T-helper 1 cell (primary cell): ENCODE data around the gene MARCKSL1.
"Not testable (repeated sequence)": the region's sequence is repeated elsewhere in the genome, so short reads cannot be mapped to it uniquely, and the experiment has no call there.

Source experiments
- DNase-seq, 5 donors: peaks; one replicate each; pipeline ENCODE4 v3.0.0-alpha.2; 2012 to 2020

Gene MARCKSL1

DNA sequence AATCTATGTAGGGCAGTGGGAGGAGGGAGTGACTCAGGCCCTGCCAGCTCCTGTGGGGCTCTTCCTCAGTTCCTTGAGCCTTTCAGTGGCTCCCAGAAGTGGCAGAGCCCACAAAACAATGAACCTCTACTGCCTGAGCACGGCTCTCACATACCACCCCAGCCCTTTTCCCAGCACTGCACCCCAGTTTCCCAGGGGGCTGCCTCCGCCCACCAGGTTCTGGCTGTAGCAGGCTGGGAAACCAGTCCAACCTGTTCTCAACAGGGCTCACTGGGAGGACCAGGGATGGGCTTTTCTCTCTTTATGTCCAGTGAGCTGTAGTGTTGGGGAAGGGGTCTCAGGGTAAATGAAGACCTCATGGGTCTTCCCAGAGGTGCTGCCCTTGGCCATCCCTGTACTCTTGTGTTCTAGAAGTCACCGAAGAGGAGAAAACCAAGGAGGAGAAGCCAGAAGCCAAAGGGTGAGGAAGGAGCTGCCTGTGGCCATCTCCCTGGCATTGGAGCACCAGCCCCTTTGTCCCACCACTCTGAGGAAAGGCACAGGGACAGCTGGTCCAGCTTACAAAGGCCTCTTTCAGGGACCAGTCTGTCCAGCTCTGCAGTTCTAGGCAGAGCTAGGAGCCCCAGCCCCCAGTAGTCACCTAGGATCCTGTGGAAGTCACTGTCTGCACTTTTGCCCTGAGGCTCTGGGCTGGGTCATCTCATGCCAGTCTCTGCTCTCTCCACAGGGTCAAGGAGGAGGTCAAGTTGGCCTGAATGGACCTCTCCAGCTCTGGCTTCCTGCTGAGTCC, 3.5 kb downstream of the MARCKSL1 start:
- no peak for DNase-seq

DNA sequence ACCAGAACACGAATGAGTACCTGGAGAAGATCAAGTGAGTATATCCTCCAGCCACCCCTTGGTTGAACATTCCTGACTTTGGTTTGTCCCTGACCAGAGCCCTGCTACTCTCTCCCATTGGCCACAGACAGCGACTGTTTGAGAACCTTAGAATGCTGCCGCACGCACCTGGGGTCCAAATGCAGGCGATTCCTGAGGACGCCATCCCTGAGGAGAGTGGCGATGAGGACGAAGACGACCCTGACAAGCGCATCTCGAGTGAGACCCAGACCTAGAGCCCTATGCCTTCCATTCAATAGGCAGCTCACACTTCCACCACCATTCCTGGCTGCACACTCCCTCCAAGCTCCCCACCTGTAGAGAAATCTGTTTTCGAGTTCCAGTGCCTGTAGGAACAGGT, 4.5 kb downstream of the MARCKSL1 start:
- no peak for DNase-seq

DNA sequence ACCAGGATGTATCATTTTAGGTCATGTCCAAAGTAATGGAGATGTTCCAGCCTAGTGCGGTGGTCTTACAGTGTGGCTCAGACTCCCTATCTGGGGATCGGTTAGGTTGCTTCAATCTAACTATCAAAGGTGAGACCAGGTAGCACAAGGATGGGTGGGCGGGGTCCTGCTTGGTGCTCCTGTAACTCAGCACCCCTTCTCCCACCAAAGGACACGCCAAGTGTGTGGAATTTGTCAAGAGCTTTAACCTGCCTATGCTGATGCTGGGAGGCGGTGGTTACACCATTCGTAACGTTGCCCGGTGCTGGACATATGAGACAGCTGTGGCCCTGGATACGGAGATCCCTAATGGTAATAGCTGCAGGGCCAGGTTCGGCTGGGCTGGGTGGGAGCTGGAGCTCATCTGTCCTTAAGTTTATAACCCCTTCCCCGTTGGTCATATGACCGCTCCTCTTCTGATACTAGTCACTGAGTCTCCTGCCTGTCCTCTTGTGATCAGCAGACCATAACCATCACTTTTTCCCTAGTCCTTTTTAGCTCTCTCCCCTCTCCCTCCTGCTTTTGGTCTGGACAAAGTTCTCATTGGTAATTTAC, 5.4 kb downstream of the MARCKSL1 start:
- DNase-seq = no peak

GRCh38 chr1:32329931-32330466, 6.0 kb downstream of the MARCKSL1 start:
- no peak for DNase-seq

DNA sequence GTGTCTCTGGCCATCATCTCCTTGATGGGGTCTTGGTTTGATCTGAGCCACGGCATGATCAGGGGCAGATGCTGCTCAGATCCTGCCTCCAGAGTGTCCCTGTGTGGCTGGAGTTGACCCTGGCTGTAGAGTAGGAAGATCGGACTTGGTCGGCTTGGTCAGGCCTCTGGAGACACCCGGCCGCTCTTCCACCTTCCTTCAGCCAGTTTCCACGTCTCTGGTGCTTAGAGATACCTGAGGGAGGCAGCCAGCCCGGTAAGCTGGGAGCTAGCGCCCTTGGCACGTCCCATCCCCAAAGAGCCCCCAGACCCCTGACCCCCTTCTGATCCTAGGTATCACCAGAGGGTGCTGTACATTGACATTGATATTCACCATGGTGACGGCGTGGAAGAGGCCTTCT, 8.8 kb downstream of the MARCKSL1 start:
- DNase-seq = no peak

DNA sequence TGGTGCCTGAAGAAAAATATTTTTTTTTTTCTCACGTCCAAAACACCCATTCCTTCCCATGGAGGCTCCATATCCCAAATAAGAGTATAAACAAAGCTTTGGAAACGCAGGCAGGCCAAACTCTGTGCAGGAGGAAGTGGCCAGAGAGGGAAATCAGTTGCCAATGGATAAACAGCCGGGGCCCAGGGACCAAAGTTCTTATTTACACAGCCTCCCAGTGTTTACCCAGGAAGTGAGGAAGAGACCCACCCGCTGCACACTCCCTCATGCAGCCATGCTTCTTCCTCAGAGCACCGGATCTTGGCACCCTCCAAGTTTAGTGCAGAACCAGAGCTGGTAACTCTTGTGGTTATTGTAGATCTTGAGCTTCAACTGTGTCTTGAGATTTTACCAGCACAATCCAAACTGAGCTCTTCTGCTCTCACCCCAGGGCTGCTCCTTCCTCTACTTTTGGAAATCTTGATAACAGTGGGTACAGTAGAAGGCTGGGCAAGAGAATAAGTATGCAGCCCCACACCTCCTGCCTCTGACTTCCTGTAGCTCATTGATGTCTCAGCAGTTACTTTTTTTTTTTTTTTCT, 14.2 kb downstream of the MARCKSL1 start:
- peak in 2 of 5 donors; percentile 30 to 57 for DNase-seq

DNA sequence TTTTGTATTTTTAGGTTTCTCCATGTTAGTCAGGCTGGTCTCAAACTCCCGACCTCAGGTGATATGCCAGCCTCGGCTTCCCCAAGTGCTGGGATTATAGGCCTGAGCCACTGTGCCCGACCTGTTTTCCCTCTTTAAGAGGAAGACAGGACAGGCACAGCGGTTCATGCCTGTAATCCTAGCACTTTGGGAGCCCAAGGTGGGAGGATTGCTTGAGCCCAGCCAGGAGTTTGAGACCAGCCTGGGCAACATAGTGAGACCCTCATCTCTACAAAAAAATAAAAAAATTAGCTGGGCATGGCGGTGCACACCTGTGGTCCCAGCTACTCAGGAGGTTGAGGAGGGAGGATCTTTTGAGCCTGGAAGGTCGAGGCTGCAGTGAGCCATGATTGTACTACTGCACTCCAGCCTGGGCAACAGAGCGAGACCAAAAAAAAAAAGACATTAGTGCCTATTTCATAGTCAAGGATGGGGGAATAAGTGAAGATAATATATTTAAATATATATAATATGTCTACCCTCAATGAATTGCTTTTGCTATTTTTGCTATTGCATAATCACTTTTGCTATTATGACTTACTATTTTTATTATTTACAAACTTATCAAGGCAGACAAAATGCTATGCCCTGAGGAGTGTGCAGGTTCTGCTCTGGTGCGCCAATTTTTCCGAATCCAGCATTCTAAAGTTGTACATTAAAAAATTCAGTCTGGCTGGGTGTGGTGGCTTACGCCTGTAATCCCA, 17.7 kb downstream of the MARCKSL1 start:
- DNase-seq = no peak

GRCh38 chr1:32316903-32317277, 19.1 kb downstream of the MARCKSL1 start:
- no peak for DNase-seq

DNA sequence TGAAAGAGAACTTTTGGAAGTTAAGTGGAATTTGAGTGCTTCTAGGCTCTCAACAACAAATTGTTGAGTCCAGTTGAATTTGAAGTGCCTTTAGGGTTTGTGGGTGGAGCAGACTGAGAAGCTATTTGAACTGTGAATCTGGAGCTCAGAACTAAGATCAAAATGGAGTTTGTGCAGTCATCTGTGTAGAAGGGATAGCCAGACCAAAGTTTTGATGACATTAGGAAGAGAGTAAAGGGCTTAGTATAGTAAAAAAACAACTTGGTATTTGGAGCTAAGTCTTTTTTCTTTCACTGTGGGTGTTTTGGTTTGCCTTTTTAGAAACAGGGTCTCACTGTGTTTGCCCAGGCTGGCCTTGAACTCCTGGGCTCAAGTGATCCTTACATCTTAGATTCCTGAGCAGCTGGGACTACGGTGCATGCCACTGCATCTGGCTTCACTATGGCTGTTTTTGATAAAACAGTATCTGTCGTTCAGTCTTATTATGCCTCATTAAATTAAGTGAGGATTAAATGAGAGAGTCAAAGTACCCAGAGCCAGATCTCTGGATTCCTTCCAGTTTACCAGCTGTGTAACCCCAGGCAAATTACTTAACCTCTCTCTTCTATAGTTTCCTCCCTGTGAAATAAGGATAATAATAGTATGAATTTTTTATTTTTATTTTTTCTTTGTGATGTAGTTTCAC, 24.2 kb downstream of the MARCKSL1 start:
- no peak for DNase-seq

- DNase-seq = no peak
Measured at GRCh38 chr1:32309960-32310359, 26.1 kb downstream of the MARCKSL1 start.

DNA sequence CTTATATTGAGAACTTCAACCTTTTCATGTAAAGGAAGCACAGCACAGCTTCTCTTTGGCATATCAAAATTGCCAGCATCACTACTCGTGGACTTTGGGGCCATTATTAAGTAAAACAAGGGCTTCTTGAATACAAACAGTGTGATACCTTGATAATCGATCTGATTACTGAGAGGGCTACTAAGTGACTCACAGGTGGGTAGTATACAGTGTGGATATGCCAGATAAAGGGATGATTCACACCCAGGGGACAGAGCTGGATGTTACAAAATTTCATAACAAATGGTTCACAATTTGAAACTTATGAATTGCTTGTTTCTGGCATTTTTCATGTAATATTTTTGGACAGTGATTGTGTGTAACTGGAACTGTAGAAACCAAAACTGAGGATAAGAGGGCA, 28.7 kb downstream of the MARCKSL1 start:
- no peak for DNase-seq

DNA sequence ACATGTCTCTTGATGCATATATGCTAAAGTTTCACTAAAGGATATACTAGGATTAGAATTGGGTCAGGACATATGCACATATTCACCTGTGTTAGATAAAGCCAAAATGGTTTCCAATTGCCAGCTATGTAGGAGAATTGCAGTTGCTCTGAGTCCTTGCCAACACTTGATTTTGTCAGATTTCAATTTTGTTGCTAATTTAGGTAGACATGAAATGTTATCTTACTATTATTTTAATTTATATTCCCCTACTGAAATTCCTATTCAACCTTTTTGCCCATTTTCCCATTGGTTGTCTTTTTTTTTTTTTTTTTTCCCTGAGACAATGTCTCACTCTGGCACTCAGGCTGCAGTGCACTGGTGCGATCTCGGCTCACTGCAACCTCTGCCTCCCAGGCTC, 30.7 kb downstream of the MARCKSL1 start:
- no peak for DNase-seq

DNA sequence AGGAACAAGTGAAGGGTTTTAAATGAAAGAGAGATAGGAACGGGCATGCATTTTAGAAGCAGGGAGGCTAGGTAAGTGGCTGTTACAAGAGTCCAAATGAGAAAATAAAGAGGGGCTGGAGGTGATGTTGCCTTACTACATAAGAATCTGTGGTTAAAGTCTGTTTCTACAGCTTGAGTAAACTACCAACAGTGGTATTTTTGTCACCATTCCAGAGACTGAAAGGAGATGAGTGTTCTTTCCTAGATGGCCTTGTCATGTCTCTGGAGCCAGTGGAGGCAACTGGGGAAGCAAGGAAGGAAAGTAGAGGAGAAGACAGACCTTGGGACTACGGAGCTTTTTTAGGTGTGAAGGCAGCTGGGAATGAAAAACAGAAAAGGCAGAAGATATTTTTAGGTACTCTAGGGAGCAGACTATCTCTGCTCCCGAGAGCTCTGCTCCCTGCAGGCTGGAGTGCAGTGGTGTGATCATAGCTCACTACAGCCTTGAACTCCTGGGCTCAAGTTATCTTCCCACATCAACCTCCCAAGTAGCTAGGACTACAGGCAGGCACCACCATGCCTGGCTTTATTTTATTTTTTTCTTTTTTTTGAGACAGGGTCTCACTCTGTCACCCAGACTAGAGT, 31.9 kb downstream of the MARCKSL1 start:
- no peak for DNase-seq

GRCh38 chr1:32303358-32303757, 32.7 kb downstream of the MARCKSL1 start:
- no peak for DNase-seq

DNA sequence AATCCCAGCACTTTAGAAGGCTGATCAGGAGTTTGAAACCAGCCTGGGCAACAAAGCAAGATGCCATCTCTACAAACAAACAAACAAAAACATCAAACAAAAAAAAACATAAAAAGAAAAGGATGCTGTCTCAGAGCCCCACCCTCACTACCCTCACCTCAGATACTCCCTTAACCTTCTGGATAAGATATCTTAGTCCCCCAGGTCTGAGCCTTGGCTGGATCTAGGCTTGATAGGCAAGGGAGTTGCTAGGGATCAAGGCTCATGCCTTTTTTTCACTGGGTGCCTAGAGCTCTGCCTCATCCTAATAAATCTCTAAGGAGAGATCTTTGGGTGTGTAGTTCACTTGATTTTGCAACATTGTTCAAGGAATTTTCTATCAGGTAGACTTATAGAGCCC, 36.7 kb downstream of the MARCKSL1 start:
- no peak for DNase-seq

GRCh38 chr1:32298211-32298610, 37.8 kb downstream of the MARCKSL1 start:
- not testable (repeated sequence) for DNase-seq

DNA sequence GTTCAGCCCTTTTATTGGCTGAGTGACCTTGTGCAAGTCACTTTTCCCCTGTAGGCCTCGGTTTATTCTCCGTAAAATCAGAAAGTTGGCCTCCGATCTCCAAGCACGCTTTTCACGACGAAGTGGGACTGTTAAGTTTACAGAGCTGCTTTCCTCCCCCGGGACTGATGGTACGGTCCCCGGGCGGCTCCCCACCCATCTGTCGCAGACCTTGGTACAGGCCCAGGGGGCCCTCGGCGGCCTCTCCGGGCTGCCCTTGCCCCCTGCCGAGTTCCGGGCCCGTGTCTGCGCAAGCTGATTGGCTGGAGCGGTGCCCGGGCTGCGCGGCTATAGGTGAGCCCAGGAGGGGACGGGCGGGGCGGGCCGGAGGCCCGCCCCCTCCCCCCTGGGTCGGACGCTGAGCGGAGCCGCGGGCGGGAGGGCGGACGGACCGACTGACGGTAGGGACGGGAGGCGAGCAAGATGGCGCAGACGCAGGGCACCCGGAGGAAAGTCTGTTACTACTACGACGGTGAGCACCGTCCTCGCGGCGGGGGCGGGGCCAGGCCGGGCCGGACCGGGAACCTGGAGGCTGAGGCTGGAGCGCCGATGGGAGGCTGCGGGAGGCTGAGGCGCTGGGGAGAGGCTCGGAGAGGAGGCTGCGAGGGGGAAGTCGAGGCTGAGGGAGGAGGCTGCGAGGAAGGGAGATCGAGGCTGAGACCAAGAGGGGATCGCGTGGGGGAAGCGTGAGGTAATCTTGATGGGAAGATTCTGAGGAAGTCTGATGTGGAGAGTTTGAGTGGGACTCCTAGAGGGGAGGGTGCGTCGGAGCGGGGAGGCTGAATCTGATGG, 44.1 kb downstream of the MARCKSL1 start, which contains the start of gene HDAC1:
Gene HDAC1, plus strand, starts transcription at position 376 of the 831 bp plus-strand sequence. Its CDS starts 87 bp downstream, at position 463.
- peak; percentile 93 to 98 (median 95) for DNase-seq

GRCh38 chr1:32291145-32291707, 44.8 kb downstream of the MARCKSL1 start:
- no peak for DNase-seq

GRCh38 chr1:32289256-32289655, 46.8 kb downstream of the MARCKSL1 start:
- DNase-seq = no peak

DNA sequence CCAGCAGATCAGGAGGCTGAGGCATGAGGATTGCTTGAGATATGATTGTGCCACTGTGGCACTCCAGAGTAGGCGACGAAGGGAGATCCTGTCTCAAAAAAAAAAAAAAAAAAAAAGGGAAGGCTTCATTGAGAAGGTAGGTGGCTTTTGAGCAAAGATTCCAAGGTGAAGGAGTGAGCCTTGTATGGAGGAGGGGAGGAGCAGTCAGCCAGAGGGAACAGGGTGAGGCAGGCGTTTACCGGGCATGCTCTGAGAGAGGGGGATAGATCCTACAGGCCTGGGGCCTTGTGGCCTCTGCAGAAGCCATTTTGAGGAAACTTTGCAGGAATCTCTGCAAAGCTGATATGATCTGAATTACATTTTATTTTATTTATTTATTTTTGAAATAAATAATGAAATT, 49.3 kb downstream of the MARCKSL1 start:
- no peak for DNase-seq

- DNase-seq = no peak
Measured at GRCh38 chr1:32285658-32286057, 50.4 kb downstream of the MARCKSL1 start.
